ENCODE data around the gene DNAJB8. TPM values are rescaled to one million over a fixed set of nuclear protein-coding genes. Genes with fewer than 3 reads are reported as not detected.

The DNAJB8 gene
- total RNA-seq, 1 experiment from 2014 or later: not detected

GRCh38 chr3:128489674-128489926 is 22.9 kb upstream of the DNAJB8 start:
- no peak overlapping the region for H2BK20ac ChIP-seq (ENCODE audit: low read depth, low read length, poor library complexity, severe bottlenecking)
- no peak overlapping the region for H3K18ac ChIP-seq (ENCODE audit: insufficient read length, low read depth, low read length)
- peaks cover 21% of the 10 kb centered on the region for H3K23me2 ChIP-seq (ENCODE audit: insufficient read length, low read depth, low read length, poor library complexity, severe bottlenecking)
- no peak overlapping the region for H2AK5ac ChIP-seq (ENCODE audit: insufficient read length, low read length)
- H3T11ph ChIP-seq (ENCODE audit: low read length): no peak overlapping the region
- H2BK15ac ChIP-seq (ENCODE audit: low read depth, low read length): no peak overlapping the region
- no peak overlapping the region for H4K91ac ChIP-seq (ENCODE audit: insufficient read length, low read depth, low read length)
- peaks cover 99% of the 10 kb centered on the region for H3K27me3 Mint-ChIP-seq (ENCODE audit: low read depth)
- H4K5ac ChIP-seq (ENCODE audit: insufficient read length, low read depth, low read length): no peak overlapping the region
- H4K20me1 ChIP-seq (ENCODE audit: control insufficient read depth, insufficient read depth, insufficient read length): peaks cover 5% of the 10 kb centered on the region
- no peaks in the 10 kb centered on the region for H3K36me3 Mint-ChIP-seq (ENCODE audit: insufficient read depth in 1 of 3, low read depth in 3 of 3)
- H3K27ac ChIP-seq (ENCODE audit: insufficient read length, low read depth, low read length): no peak overlapping the region
- peak overlapping the region; percentile 84 for H3K4me2 ChIP-seq (ENCODE audit: insufficient read depth, insufficient read length, low read length)
- no peak overlapping the region for H3K4ac ChIP-seq (ENCODE audit: low read depth, low read length)
- H3K9me3 ChIP-seq (ENCODE audit: control insufficient read depth, low read depth, low read length): no peaks in the 10 kb centered on the region
- peaks cover 34 to 60% of the 10 kb centered on the region in 2 experiments for H3K4me1 Mint-ChIP-seq
- H2BK5ac ChIP-seq (ENCODE audit: insufficient read length, low read length): no peak overlapping the region
- H3K14ac ChIP-seq (ENCODE audit: insufficient read depth, low read length): no peak overlapping the region
- no peak overlapping the region for H2AFZ ChIP-seq (ENCODE audit: low read length)
- no CpG with 5 or more reads among the region's 26 CpGs for WGBS (ENCODE audit: extremely low coverage, insufficient read length, low lambda C conversion rate)
- H3K79me2 ChIP-seq (ENCODE audit: insufficient read depth, low read length): no peaks in the 10 kb centered on the region
- no peak for TF ChIP-seq CTCF (conservative IDR thresholded peaks at IDR 0.05)
- peaks cover 2% of the 10 kb centered on the region; the same call in 1 of the 2 replicates for H3K4me1 ChIP-seq (ENCODE audit: insufficient read depth, low read length)
- no peak for DNase-seq
- no peak overlapping the region for H2BK12ac ChIP-seq (ENCODE audit: insufficient read length, low read depth, low read length)
- H3K27me3 ChIP-seq (ENCODE audit: insufficient read depth, low read length): peaks cover 89% of the 10 kb centered on the region
- H3K9ac ChIP-seq (ENCODE audit: extremely low read depth, insufficient read length, low read length): no peak overlapping the region
- no peak overlapping the region for H3K56ac ChIP-seq (ENCODE audit: insufficient read length, low read depth, low read length)
- H4K8ac ChIP-seq (replicated peaks; ENCODE audit: insufficient read length, low read depth, low read length): no peak overlapping the region
- no peak overlapping the region for H3K23ac ChIP-seq (ENCODE audit: insufficient read length, low read depth, low read length)
- peak overlapping the region; percentile 56 to 81 for H3K4me3 Mint-ChIP-seq
- peaks cover 2 to 3% of the 10 kb centered on the region in 2 experiments; a peak in 3 of 5 replicates for H3K9me3 Mint-ChIP-seq
- H2BK120ac ChIP-seq (ENCODE audit: low read depth, low read length, poor library complexity, severe bottlenecking): no peak overlapping the region
- H3K79me1 ChIP-seq (ENCODE audit: insufficient read depth, low read depth, low read length, poor library complexity, severe bottlenecking): no peaks in the 10 kb centered on the region
- no peak overlapping the region for H3K27ac Mint-ChIP-seq

All from H9 (cell line).